Neural cell (in vitro differentiated cells): ENCODE results near the gene LGALS4. TPM values are rescaled to one million over a fixed set of nuclear protein-coding genes. Genes with fewer than 3 reads are reported as not detected.

ENCODE experiments used
- H2AFZ ChIP-seq: fragments of 200-600, 300-800 bp; sonication (generic), shearing (Covaris generic); 2 replicates; pipeline ENCODE4 v1.6.0; 2014; ENCODE audit warnings: low read depth, mild to moderate bottlenecking, antibody characterized with exemption, low read length, moderate library complexity
- H3F3A ChIP-seq: fragments of 200-600 bp; shearing (Covaris generic); 2 replicates; pipeline ENCODE4 v1.6.1; 2016; ENCODE audit warnings: mild to moderate bottlenecking, moderate library complexity, mixed read lengths, antibody characterized with exemption, low read length; ENCODE audit not compliant: insufficient read depth, poor library complexity, severe bottlenecking
- H3K27ac ChIP-seq: fragments of 200-600, 300-800 bp; sonication (generic), shearing (Covaris generic); 2 replicates; pipeline ENCODE4 v1.5.1; 2014; ENCODE audit warnings: mild to moderate bottlenecking, low read length, moderate library complexity
- H3K27me3 ChIP-seq: fragments of 300-800, 200-600 bp; sonication (generic), shearing (Covaris generic); 2 replicates; pipeline ENCODE4 v1.6.0; 2014; ENCODE audit warnings: mild to moderate bottlenecking, low read depth, low read length, moderate library complexity; ENCODE audit not compliant: insufficient read depth
- H3K36me3 ChIP-seq: fragments of 300-800, 200-600 bp; sonication (generic), shearing (Covaris generic); 2 replicates; pipeline ENCODE4 v1.5.1; 2014; ENCODE audit warnings: mild to moderate bottlenecking, antibody characterized with exemption, low read length, moderate library complexity; ENCODE audit not compliant: insufficient read depth
- H3K4me2 ChIP-seq: fragments of 300-800, 200-600 bp; sonication (generic), shearing (Covaris generic); 2 replicates; pipeline ENCODE4 v1.6.0; 2014; ENCODE audit warnings: mild to moderate bottlenecking, low read length
- H3K4me3 ChIP-seq: fragments of 300-800, 200-600 bp; sonication (generic), shearing (Covaris generic); 2 replicates; pipeline ENCODE4 v1.5.1; 2014; ENCODE audit warnings: mild to moderate bottlenecking, low read length, moderate library complexity
- H3K79me2 ChIP-seq: fragments of 200-600 bp; shearing (Covaris generic); replicated peaks from 2 replicates; pipeline ENCODE4 v1.6.0; 2014; ENCODE audit warnings: mild to moderate bottlenecking, low read length, moderate library complexity; ENCODE audit not compliant: insufficient read depth
- H3K9ac ChIP-seq: fragments of 300-800, 200-600 bp; sonication (generic), shearing (Covaris generic); 2 replicates; pipeline ENCODE4 v1.6.1; 2016; ENCODE audit warnings: mild to moderate bottlenecking, low read length, mixed read lengths
- H3K9me2 ChIP-seq: fragments of 200-600 bp; shearing (Covaris generic); 2 replicates; pipeline ENCODE4 v1.6.1; 2016; ENCODE audit warnings: mild to moderate bottlenecking, low read length, mixed read lengths; ENCODE audit not compliant: insufficient read depth
- H3K9me3 ChIP-seq: fragments of 200-600, 300-800 bp; sonication (generic), shearing (Covaris generic); 2 replicates; pipeline ENCODE4 v1.6.1; 2016; ENCODE audit warnings: mild to moderate bottlenecking, mixed run types, low read length, moderate library complexity, mixed read lengths
- H4K20me1 ChIP-seq: fragments of 200-600 bp; shearing (Covaris generic); 2 replicates; pipeline ENCODE4 v1.6.1; 2016; ENCODE audit warnings: mild to moderate bottlenecking, mixed run types; ENCODE audit not compliant: insufficient read depth
- EP300 ChIP-seq: fragments of 450-650 bp; conservative IDR thresholded peaks from 2 replicates; pipeline ENCODE4 v1.6.1; 2014; ENCODE audit warnings: antibody characterized with exemption, mild to moderate bottlenecking, moderate library complexity; ENCODE audit not compliant: poor library complexity, severe bottlenecking
- EZH2 ChIP-seq: fragments of 200-600, 300-800 bp; shearing (Covaris generic), sonication (generic); IDR thresholded peaks from 2 replicates; pipeline ENCODE4 v1.6.1; 2014; ENCODE audit warnings: antibody characterized with exemption, low read length, borderline replicate concordance, mild to moderate bottlenecking; ENCODE audit not compliant: insufficient read depth, poor library complexity, severe bottlenecking
- MXI1 ChIP-seq: fragments of 450-650 bp; conservative IDR thresholded peaks from 2 replicates; pipeline ENCODE4 v1.6.1; 2014; ENCODE audit warnings: antibody characterized with exemption, mild to moderate bottlenecking; ENCODE audit not compliant: poor library complexity, severe bottlenecking
- POLR2AphosphoS5 ChIP-seq: IDR thresholded peaks from 2 replicates; pipeline ENCODE4 v1.6.1; 2012
- RAD21 ChIP-seq: fragments of 450-650 bp; conservative IDR thresholded peaks from 2 replicates; pipeline ENCODE4 v1.6.1; 2014; ENCODE audit warnings: antibody characterized with exemption, mild to moderate bottlenecking, moderate library complexity
- SMC3 ChIP-seq: fragments of 450-650 bp; conservative IDR thresholded peaks from 2 replicates; pipeline ENCODE4 v1.6.1; 2014; ENCODE audit warnings: antibody characterized with exemption, mild to moderate bottlenecking, moderate library complexity; ENCODE audit not compliant: poor library complexity
- TAF1 ChIP-seq: IDR thresholded peaks from 2 replicates; pipeline ENCODE4 v1.6.1; 2012; ENCODE audit warnings: low read depth
- polyA plus RNA-seq: library from polyadenylated mRNA; depleted of rRNA; stranded (reverse); fragments of >200 nt; gene quantifications from 2 replicates; pipeline ENCODE4 v1.2.3, GENCODE V29; 2014
- TF ChIP-seq, protein P1 (sequence below): IDR thresholded peaks from 2 replicates; pipeline ENCODE4 v1.6.1; 2012; ENCODE audit warnings: borderline replicate concordance
- TF ChIP-seq, protein P2 (sequence below): fragments of 450-650 bp; IDR thresholded peaks from 2 replicates; pipeline ENCODE4 v1.5.1; 2014; ENCODE audit warnings: antibody characterized with exemption, mild to moderate bottlenecking, moderate library complexity; ENCODE audit not compliant: poor library complexity, severe bottlenecking

Gene LGALS4
- polyA plus RNA-seq, 1 donor from 2014 or later, result 1.3 TPM

DNA sequence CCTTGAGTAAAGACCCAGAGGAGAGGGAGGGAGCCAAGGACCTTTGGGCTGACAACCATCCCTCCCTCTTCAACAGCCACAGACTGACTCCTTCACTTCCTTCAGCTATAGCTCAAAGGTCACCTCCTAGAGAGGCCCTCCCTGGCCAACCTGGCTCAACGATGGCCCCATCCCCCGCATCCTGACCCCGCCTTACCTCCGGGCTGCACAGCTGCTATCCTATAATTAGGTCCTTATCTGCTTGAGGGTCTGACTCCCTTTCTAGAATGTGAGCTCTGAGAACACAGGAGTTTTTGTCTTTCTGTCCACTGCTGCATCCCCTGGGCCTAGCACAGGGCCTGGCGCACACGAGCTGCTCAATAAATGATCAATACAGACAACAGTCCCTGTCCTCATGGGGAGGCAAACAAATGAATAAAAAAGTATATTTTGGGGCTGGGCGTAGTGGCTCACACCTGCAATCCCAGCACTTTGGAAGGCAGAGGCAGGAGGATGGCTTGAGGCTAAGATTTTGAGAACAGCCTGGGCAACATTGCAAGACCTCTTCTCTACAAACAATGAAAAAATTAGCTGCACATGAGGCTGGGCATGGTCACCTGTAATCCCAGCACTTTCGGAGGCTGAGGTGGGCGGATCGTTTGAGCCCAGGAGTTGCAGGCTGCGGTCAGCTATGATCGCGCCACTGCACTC lies 6.6 kb upstream of the LGALS4 start:
- H3K4me3 ChIP-seq, result no peak overlapping the region
- no peak overlapping the region for H3K9ac ChIP-seq
- H3K79me2 ChIP-seq, result no peaks in the 10 kb centered on the region
- no peaks in the 10 kb centered on the region for H3K9me2 ChIP-seq
- H3K9me3 ChIP-seq, result no peaks in the 10 kb centered on the region
- no peak overlapping the region for H3K4me2 ChIP-seq
- no peaks in the 10 kb centered on the region for H4K20me1 ChIP-seq
- H3K27ac ChIP-seq, result no peak overlapping the region
- H3K36me3 ChIP-seq, result no peaks in the 10 kb centered on the region
- H3K27me3 ChIP-seq, result no peaks in the 10 kb centered on the region
- no peak overlapping the region for H2AFZ ChIP-seq
- TF ChIP-seq RAD21 (no peak), TAF1 (no peak), POLR2AphosphoS5 (no peak), EZH2 (no peak), EP300 (no peak), SMC3 (no peak), MXI1 (no peak)
- TF ChIP-seq, protein P1, sequence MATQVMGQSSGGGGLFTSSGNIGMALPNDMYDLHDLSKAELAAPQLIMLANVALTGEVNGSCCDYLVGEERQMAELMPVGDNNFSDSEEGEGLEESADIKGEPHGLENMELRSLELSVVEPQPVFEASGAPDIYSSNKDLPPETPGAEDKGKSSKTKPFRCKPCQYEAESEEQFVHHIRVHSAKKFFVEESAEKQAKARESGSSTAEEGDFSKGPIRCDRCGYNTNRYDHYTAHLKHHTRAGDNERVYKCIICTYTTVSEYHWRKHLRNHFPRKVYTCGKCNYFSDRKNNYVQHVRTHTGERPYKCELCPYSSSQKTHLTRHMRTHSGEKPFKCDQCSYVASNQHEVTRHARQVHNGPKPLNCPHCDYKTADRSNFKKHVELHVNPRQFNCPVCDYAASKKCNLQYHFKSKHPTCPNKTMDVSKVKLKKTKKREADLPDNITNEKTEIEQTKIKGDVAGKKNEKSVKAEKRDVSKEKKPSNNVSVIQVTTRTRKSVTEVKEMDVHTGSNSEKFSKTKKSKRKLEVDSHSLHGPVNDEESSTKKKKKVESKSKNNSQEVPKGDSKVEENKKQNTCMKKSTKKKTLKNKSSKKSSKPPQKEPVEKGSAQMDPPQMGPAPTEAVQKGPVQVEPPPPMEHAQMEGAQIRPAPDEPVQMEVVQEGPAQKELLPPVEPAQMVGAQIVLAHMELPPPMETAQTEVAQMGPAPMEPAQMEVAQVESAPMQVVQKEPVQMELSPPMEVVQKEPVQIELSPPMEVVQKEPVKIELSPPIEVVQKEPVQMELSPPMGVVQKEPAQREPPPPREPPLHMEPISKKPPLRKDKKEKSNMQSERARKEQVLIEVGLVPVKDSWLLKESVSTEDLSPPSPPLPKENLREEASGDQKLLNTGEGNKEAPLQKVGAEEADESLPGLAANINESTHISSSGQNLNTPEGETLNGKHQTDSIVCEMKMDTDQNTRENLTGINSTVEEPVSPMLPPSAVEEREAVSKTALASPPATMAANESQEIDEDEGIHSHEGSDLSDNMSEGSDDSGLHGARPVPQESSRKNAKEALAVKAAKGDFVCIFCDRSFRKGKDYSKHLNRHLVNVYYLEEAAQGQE, result no peak
- TF ChIP-seq, protein P2, sequence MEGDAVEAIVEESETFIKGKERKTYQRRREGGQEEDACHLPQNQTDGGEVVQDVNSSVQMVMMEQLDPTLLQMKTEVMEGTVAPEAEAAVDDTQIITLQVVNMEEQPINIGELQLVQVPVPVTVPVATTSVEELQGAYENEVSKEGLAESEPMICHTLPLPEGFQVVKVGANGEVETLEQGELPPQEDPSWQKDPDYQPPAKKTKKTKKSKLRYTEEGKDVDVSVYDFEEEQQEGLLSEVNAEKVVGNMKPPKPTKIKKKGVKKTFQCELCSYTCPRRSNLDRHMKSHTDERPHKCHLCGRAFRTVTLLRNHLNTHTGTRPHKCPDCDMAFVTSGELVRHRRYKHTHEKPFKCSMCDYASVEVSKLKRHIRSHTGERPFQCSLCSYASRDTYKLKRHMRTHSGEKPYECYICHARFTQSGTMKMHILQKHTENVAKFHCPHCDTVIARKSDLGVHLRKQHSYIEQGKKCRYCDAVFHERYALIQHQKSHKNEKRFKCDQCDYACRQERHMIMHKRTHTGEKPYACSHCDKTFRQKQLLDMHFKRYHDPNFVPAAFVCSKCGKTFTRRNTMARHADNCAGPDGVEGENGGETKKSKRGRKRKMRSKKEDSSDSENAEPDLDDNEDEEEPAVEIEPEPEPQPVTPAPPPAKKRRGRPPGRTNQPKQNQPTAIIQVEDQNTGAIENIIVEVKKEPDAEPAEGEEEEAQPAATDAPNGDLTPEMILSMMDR, result no peak
- no peaks in the 10 kb centered on the region for H3F3A ChIP-seq

DNA sequence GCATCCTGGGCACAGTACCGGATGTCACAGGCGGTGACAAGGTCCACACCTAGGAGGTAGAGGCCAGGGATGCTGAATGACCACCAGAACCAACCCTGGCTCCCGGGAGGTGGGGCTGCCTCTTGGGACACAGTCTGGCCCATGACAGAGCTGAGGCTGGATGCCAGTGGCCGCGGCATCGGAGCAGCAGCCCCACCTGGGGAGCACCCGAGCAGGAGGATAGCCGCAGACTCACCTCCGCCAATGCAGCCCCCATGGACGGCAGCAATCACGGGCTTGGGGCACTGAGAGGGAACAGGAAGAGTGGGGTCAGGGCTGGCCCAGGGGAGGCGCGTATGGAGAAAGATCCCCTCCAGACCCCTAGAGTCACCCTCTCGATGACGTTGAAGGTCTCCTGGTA lies 4.3 kb upstream of the LGALS4 start:
- no peaks in the 10 kb centered on the region for H3K36me3 ChIP-seq
- H3K4me2 ChIP-seq, result no peak overlapping the region
- no peak for TF ChIP-seq EP300
- TF ChIP-seq RAD21, result no peak
- no peak for TF ChIP-seq TAF1
- TF ChIP-seq, protein P2, result no peak
- TF ChIP-seq SMC3, result no peak
- TF ChIP-seq POLR2AphosphoS5, result no peak
- no peak for TF ChIP-seq MXI1
- TF ChIP-seq, protein P1, result no peak
- TF ChIP-seq EZH2, result no peak
- no peak overlapping the region for H3K4me3 ChIP-seq
- H3K27ac ChIP-seq, result no peak overlapping the region
- no peaks in the 10 kb centered on the region for H4K20me1 ChIP-seq
- no peaks in the 10 kb centered on the region for H3K79me2 ChIP-seq
- no peak overlapping the region for H2AFZ ChIP-seq
- H3F3A ChIP-seq, result no peaks in the 10 kb centered on the region
- no peaks in the 10 kb centered on the region for H3K27me3 ChIP-seq
- no peak overlapping the region for H3K9ac ChIP-seq
- no peaks in the 10 kb centered on the region for H3K9me3 ChIP-seq
- no peaks in the 10 kb centered on the region for H3K9me2 ChIP-seq
